Activated T-helper 2 cell treated with anti-CD3 and anti-CD28 coated beads, Interferon-gamma antibody, Interleukin-2, Interleukin-4, amounts not matched to agents 10 μg/mL and 5 μg/mL and 100 μg/mL, durations not matched to agents 14 hours and 24 hours and 36 hours (primary cell): ENCODE data around the gene LY6G5C. TPM values are rescaled to one million over a fixed set of nuclear protein-coding genes. Genes with fewer than 3 reads are reported as not detected.

ENCODE experiments used
- DNase-seq: peaks from one replicate; pipeline ENCODE4 v3.0.0; 2021; ENCODE audit warnings: low spot score
- H3K27ac Mint-ChIP-seq: one replicate; pipeline ENCODE4 v1.8.0; 2021; ENCODE audit warnings: mixed read lengths
- H3K27me3 Mint-ChIP-seq: one replicate; pipeline ENCODE4 v1.8.0; 2021; ENCODE audit warnings: low read depth, mixed read lengths
- H3K36me3 Mint-ChIP-seq: one replicate; pipeline ENCODE4 v1.8.0; 2021; ENCODE audit warnings: low read depth, mixed read lengths
- H3K4me1 Mint-ChIP-seq: one replicate; pipeline ENCODE4 v1.8.0; 2021; ENCODE audit warnings: low read depth, mixed read lengths
- H3K4me3 Mint-ChIP-seq: one replicate; pipeline ENCODE4 v1.8.0; 2021; ENCODE audit warnings: low read depth, mild to moderate bottlenecking, moderate library complexity, mixed read lengths
- H3K9me3 Mint-ChIP-seq: one replicate; pipeline ENCODE4 v1.8.0; 2021; ENCODE audit warnings: mixed read lengths
- intact Hi-C: fragments of 100-400 bp; cut with micrococcal nuclease; formaldehyde crosslinking; loops from one replicate; pipeline ENCODE4 v1.15.1; 2023
- total RNA-seq: library from RNA; stranded (reverse); gene quantifications from 2 replicates; pipeline ENCODE4 v1.2.3, GENCODE V29; 2022

LY6G5C gene
- total RNA-seq, 1 donor from 2014 or later: 4.6 TPM

DNA sequence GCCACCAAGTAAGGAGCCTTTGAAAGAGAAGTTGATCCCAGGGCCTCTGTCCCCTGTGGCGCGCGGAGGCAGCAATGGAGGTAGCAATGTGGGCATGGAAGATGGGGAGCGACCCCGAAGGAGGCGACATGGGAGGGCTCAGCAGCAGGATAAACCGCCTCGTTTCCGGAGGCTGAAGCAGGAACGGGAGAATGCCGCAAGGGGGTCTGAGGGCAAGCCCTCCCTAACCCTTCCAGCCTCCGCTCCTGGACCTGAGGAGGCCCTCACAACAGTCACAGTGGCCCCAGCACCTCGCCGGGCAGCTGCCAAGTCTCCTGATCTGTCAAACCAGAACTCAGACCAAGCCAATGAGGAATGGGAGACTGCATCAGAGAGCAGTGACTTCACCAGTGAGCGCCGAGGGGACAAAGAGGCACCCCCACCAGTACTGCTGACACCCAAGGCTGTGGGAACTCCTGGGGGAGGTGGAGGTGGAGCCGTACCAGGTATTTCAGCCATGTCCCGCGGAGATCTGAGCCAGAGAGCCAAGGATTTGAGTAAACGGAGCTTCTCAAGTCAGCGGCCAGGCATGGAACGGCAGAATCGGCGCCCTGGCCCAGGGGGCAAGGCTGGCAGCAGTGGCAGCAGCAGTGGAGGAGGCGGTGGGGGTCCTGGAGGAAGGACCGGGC lies 48.5 kb downstream of the LY6G5C start:
- H3K36me3 Mint-ChIP-seq: peaks cover 95% of the 10 kb centered on the region
- H3K27ac Mint-ChIP-seq: no peak overlapping the region

DNA sequence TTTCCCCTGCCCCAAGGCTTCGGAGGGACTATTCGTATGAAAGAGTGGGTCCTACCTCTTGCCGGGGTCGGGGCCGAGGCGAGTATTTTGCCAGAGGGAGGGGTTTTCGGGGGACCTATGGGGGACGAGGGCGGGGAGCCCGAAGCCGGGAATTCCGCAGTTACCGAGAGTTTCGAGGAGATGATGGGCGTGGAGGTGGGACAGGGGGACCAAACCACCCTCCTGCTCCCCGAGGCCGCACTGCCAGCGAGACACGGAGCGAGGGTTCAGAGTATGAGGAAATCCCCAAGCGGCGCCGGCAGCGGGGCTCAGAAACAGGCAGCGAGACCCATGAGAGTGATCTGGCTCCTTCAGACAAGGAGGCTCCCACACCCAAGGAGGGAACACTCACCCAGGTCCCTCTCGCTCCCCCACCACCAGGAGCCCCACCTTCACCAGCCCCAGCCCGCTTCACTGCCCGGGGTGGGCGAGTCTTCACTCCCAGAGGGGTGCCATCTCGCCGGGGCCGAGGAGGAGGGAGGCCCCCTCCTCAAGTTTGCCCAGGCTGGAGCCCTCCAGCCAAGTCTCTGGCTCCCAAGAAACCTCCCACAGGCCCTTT lies 49.1 kb downstream of the LY6G5C start:
- intact Hi-C loops: no loop called here
- Mint-ChIP-seq H3K9me3 (no peaks in the 10 kb centered on the region), H3K4me3 (no peak overlapping the region), H3K4me1 (peaks cover 4% of the 10 kb centered on the region), H3K27me3 (no peaks in the 10 kb centered on the region), H3K27ac (no peak overlapping the region), H3K36me3 (peaks cover 94% of the 10 kb centered on the region)
- no peak for DNase-seq

More for the DNA sequence above, 48.5 kb downstream of the LY6G5C start:
- intact Hi-C loops: no loop called here
- Mint-ChIP-seq H3K4me1 (peaks cover under 1% of the 10 kb centered on the region), H3K27me3 (no peaks in the 10 kb centered on the region), H3K9me3 (no peaks in the 10 kb centered on the region), H3K4me3 (no peak overlapping the region)
- no peak for DNase-seq

DNA sequence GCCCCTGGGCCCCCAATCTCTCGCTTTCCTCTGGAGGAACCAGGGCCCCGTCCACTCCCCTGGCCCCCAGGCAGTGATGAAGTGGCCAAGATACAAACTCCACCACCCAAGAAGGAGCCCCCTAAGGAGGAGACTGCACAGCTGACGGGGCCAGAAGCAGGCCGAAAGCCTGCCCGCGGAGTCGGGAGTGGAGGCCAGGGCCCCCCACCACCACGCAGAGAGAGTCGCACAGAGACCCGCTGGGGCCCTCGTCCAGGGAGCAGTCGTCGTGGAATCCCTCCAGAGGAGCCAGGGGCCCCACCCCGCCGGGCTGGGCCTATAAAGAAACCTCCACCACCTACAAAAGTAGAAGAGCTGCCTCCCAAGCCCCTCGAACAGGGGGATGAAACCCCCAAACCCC lies 49.7 kb downstream of the LY6G5C start:
- H3K27me3 Mint-ChIP-seq: no peaks in the 10 kb centered on the region
- intact Hi-C loops: no loop called here
- H3K4me3 Mint-ChIP-seq: no peak overlapping the region
- peaks cover 7% of the 10 kb centered on the region for H3K4me1 Mint-ChIP-seq
- no peaks in the 10 kb centered on the region for H3K9me3 Mint-ChIP-seq
- peaks cover 94% of the 10 kb centered on the region for H3K36me3 Mint-ChIP-seq
- H3K27ac Mint-ChIP-seq: no peak overlapping the region
- DNase-seq: no peak

DNA sequence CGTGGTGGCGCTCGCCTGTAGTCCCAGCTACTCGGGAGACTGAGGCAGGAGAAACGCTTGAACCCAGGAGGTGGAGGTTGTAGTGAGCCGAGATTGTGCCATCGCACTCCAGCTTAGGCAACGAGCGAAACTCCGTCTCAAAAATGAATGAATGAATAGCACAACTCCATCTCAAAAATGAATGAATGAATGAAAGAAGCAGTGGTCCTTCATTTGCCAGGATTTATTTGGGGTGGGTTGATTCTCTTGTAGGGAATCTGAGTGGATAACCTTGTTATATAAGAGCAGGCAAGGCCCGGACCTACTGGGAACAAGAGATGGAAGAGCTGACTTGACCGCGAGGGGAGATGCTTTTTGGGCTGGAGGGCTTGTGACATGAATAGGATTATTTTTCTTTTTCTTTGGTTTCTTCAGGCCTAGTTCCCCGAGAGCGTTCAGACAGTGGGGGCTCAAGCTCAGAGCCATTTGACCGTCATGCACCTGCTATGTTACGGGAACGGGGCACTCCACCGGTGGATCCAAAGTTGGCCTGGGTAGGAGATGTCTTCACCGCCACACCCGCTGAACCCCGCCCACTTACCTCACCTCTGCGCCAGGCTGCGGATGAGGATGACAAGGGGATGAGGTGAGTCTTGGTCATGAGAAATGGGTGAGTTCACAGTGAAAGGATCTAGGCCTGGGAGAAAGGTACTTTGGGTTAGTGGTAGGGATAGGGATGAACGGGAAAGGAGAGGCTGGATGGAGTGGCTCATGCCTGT lies 50.5 kb downstream of the LY6G5C start:
- no peak overlapping the region for H3K27ac Mint-ChIP-seq
- H3K9me3 Mint-ChIP-seq: no peaks in the 10 kb centered on the region
- no peaks in the 10 kb centered on the region for H3K27me3 Mint-ChIP-seq
- peaks cover 94% of the 10 kb centered on the region for H3K36me3 Mint-ChIP-seq
- intact Hi-C loops: no loop called here
- no peak for DNase-seq
- peaks cover 7% of the 10 kb centered on the region for H3K4me1 Mint-ChIP-seq
- no peak overlapping the region for H3K4me3 Mint-ChIP-seq

DNA sequence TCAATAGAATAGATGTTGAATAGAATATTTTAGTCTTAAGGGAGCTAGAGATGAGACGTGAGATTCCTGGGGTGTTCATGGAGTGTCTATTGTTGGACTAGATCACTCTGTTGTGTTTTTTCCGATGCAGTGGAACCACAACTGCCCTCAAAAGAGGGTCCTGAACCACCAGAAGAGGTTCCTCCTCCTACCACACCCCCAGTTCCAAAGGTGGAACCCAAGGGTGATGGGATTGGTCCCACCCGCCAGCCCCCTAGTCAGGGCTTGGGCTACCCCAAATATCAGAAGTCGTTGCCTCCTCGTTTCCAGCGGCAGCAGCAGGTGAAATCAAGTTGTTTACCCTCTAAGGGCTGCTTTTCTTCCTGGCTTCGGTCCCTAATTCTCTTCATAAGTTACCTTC lies 51.9 kb downstream of the LY6G5C start:
- DNase-seq: no peak
- Mint-ChIP-seq H3K27me3 (no peaks in the 10 kb centered on the region), H3K36me3 (peaks cover 92% of the 10 kb centered on the region), H3K27ac (no peak overlapping the region), H3K4me3 (no peak overlapping the region), H3K9me3 (no peaks in the 10 kb centered on the region), H3K4me1 (peaks cover 7% of the 10 kb centered on the region)
- intact Hi-C loops: no loop called here

DNA sequence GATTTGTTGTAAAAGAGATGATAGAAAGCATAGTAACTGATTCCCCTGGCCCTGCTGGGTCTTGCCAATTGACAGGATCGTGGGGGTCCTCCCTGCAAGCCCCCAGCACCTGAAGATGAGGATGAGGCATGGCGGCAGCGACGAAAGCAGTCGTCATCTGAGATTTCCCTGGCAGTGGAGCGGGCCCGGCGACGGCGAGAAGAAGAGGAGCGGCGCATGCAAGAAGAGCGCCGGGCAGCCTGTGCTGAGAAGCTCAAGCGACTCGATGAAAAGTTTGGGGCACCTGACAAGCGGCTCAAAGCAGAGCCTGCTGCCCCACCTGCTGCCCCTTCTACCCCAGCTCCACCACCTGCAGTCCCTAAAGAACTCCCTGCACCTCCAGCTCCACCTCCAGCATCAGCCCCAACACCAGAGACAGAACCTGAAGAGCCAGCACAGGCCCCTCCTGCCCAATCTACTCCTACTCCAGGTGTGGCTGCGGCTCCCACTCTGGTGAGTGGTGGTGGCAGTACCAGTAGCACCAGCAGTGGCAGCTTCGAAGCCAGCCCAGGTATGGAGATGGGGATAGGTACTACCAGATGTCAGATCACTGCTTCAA lies 53.1 kb downstream of the LY6G5C start:
- Mint-ChIP-seq H3K27ac (no peak overlapping the region), H3K36me3 (peaks cover 91% of the 10 kb centered on the region), H3K9me3 (no peaks in the 10 kb centered on the region), H3K4me3 (no peak overlapping the region), H3K4me1 (peaks cover 10% of the 10 kb centered on the region), H3K27me3 (no peaks in the 10 kb centered on the region)
- no peak for DNase-seq
- intact Hi-C loops: no loop called here

DNA sequence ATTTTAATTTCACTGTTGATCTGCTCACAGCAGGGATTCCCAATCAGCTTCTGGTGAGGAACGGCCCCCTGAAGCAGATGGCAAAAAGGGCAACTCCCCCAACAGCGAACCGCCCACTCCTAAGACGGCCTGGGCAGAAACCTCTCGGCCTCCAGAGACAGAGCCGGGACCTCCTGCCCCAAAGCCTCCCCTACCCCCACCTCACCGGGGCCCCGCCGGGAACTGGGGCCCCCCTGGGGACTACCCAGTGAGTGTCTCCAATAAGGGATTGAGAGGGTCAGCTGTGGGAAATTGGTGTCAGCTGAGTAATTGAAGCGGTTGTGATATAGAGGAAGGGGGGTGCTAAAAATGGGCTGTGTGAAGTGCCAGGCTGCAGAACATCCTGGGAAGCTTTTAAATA lies 53.9 kb downstream of the LY6G5C start:
- Mint-ChIP-seq H3K9me3 (no peaks in the 10 kb centered on the region), H3K4me3 (no peak overlapping the region), H3K36me3 (peaks cover 93% of the 10 kb centered on the region), H3K27ac (no peak overlapping the region), H3K4me1 (peaks cover 19% of the 10 kb centered on the region), H3K27me3 (no peaks in the 10 kb centered on the region)
- intact Hi-C loops: no loop called here
- no peak for DNase-seq

Other genes with a start within 250 kb of the LY6G5C start
- 30.6 and 31.5 TPM in 2 replicates for gene MICB, start 182.9 kb downstream of the LY6G5C start, total RNA-seq
- gene MCCD1, start 152.1 kb downstream of the LY6G5C start, total RNA-seq: not detected in 2 replicates
- 579 and 583 TPM in 2 replicates for gene DDX39B, start 139.1 kb downstream of the LY6G5C start, total RNA-seq
- 0.69 and 0.82 TPM in 2 replicates for gene ATP6V1G2, start 134.5 kb downstream of the LY6G5C start, total RNA-seq
- 15.7 and 17.6 TPM in 2 replicates for gene NFKBIL1, start 133.5 kb downstream of the LY6G5C start, total RNA-seq
- gene LTA, start 108.8 kb downstream of the LY6G5C start, total RNA-seq: 293 and 308 TPM in 2 replicates
- gene TNF, start 105.5 kb downstream of the LY6G5C start, total RNA-seq: 94.4 and 96.8 TPM in 2 replicates
- 16.3 and 16.6 TPM in 2 replicates for gene LTB, start 98.6 kb downstream of the LY6G5C start, total RNA-seq
- 10.2 and 14.6 TPM in 2 replicates for gene LST1, start 94.8 kb downstream of the LY6G5C start, total RNA-seq
- 8.0 and 9.3 TPM in 2 replicates for gene NCR3, start 88.1 kb downstream of the LY6G5C start, total RNA-seq
- 71.8 and 78.2 TPM in 2 replicates for gene AIF1, start 65.8 kb downstream of the LY6G5C start, total RNA-seq
- gene PRRC2A, start 60.4 kb downstream of the LY6G5C start, total RNA-seq: 298 and 304 TPM in 2 replicates
- gene BAG6, start 28.4 kb downstream of the LY6G5C start, total RNA-seq: 330 and 335 TPM in 2 replicates
- 2.3 and 2.4 TPM in 2 replicates for gene APOM, start 25.2 kb downstream of the LY6G5C start, total RNA-seq
- 18.1 and 19.3 TPM in 2 replicates for gene C6orf47, start 20.3 kb downstream of the LY6G5C start, total RNA-seq
- 31.5 and 34.7 TPM in 2 replicates for gene GPANK1, start 16.1 kb downstream of the LY6G5C start, total RNA-seq
- gene CSNK2B, start 15.0 kb downstream of the LY6G5C start, total RNA-seq: 266 and 279 TPM in 2 replicates
- 31.0 and 32.1 TPM in 2 replicates for gene LY6G5B, start 11.1 kb downstream of the LY6G5C start, total RNA-seq
- gene ABHD16A, start 22.3 kb upstream of the LY6G5C start, total RNA-seq: 51.4 and 52.7 TPM in 2 replicates
- gene LY6G6F, start 25.8 kb upstream of the LY6G5C start, total RNA-seq: not detected in 2 replicates
- not detected in 2 replicates for gene LY6G6D, start 34.3 kb upstream of the LY6G5C start, total RNA-seq
- gene LY6G6C, start 40.7 kb upstream of the LY6G5C start, total RNA-seq: not detected in 2 replicates
- not detected in 2 replicates for gene MPIG6B, start 42.3 kb upstream of the LY6G5C start, total RNA-seq
- 5.8 and 7.7 TPM in 2 replicates for gene DDAH2, start 48.2 kb upstream of the LY6G5C start, total RNA-seq
- gene CLIC1, start 55.5 kb upstream of the LY6G5C start, total RNA-seq: 412 and 423 TPM in 2 replicates
- gene MSH5, start 58.9 kb upstream of the LY6G5C start, total RNA-seq: 82.8 and 93.3 TPM in 2 replicates
- gene SAPCD1, start 81.6 kb upstream of the LY6G5C start, total RNA-seq: 16.4 and 18.9 TPM in 2 replicates
- gene VWA7, start 96.3 kb upstream of the LY6G5C start, total RNA-seq: 5.6 and 5.9 TPM in 2 replicates
- gene VARS1, start 114.7 kb upstream of the LY6G5C start, total RNA-seq: 166 and 176 TPM in 2 replicates
- gene LSM2, start 125.9 kb upstream of the LY6G5C start, total RNA-seq: 130 TPM in 2 replicates
- gene HSPA1L, start 134.2 kb upstream of the LY6G5C start, total RNA-seq: 2.1 and 2.4 TPM in 2 replicates
- gene HSPA1A, start 134.5 kb upstream of the LY6G5C start, total RNA-seq: 112 and 118 TPM in 2 replicates
- 116 and 120 TPM in 2 replicates for gene HSPA1B, start 146.7 kb upstream of the LY6G5C start, total RNA-seq
- gene NEU1, start 181.8 kb upstream of the LY6G5C start, total RNA-seq: 21.3 and 21.6 TPM in 2 replicates
- gene SLC44A4, start 197.9 kb upstream of the LY6G5C start, total RNA-seq: 0.18 TPM in 1 of 2 replicates, not detected in the other
- gene EHMT2, start 216.6 kb upstream of the LY6G5C start, total RNA-seq: 76.3 and 76.5 TPM in 2 replicates
- gene ZBTB12, start 221.0 kb upstream of the LY6G5C start, total RNA-seq: 4.8 and 4.9 TPM in 2 replicates
- gene C2, start 246.7 kb upstream of the LY6G5C start, total RNA-seq: 1.1 and 1.4 TPM in 2 replicates